ENCODE measurements around the gene CLEC2L.

DNA sequence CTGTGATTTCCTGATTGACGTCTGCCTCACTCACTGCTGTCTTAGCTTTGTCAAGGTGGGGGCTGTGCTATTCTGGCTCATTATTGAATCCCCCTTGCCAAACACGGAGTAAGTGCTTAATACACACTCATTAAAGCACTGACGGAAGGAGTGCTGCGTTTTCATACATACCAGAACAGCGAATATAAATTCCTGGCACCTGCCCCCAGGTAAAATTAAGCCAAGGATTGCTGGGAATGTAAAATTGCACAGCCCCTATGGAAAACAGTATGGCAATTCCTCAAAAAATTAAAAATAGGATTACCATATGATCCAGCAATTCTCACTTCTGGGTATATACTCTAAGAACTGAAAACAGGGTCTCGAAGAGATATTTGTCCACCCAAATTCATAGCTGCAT lies 46.6 kb upstream of the CLEC2L start:
- TF ChIP-seq, protein P1, sequence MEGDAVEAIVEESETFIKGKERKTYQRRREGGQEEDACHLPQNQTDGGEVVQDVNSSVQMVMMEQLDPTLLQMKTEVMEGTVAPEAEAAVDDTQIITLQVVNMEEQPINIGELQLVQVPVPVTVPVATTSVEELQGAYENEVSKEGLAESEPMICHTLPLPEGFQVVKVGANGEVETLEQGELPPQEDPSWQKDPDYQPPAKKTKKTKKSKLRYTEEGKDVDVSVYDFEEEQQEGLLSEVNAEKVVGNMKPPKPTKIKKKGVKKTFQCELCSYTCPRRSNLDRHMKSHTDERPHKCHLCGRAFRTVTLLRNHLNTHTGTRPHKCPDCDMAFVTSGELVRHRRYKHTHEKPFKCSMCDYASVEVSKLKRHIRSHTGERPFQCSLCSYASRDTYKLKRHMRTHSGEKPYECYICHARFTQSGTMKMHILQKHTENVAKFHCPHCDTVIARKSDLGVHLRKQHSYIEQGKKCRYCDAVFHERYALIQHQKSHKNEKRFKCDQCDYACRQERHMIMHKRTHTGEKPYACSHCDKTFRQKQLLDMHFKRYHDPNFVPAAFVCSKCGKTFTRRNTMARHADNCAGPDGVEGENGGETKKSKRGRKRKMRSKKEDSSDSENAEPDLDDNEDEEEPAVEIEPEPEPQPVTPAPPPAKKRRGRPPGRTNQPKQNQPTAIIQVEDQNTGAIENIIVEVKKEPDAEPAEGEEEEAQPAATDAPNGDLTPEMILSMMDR (conservative IDR thresholded peaks at IDR 0.05; ENCODE audit: low read depth, low read length): no peak
- no peak for TF ChIP-seq EZH2 (IDR thresholded peaks at IDR 0.05; ENCODE audit: borderline replicate concordance, low read depth, low read length, poor library complexity, severe bottlenecking)

Data from A673 (cell line).